Measurements from ENCODE around the gene IGFLR1.

IGFLR1 gene

GRCh38 chr19:35787227-35787799 is 45.1 kb upstream of the IGFLR1 start:
- no peak for TF ChIP-seq CTCF (conservative IDR thresholded peaks at IDR 0.05)
- no peak overlapping the region for H3K27ac ChIP-seq

- no peak overlapping the region for H3K27ac ChIP-seq
- no peak for TF ChIP-seq CTCF (conservative IDR thresholded peaks at IDR 0.05)
These were observed 44.3 kb upstream of the IGFLR1 start for GRCh38 chr19:35786299-35787160.

- TF ChIP-seq CTCF (conservative IDR thresholded peaks at IDR 0.05): no peak
- no peak overlapping the region for H3K27ac ChIP-seq
These were observed 43.0 kb upstream of the IGFLR1 start for GRCh38 chr19:35785339-35785627.

- H3K27ac ChIP-seq: no peak overlapping the region
- no peak for TF ChIP-seq CTCF (conservative IDR thresholded peaks at IDR 0.05)
These were observed 42.5 kb upstream of the IGFLR1 start for GRCh38 chr19:35784503-35785338.

GRCh38 chr19:35783469-35784434 is 41.5 kb upstream of the IGFLR1 start:
- TF ChIP-seq CTCF (conservative IDR thresholded peaks at IDR 0.05): no peak
- H3K27ac ChIP-seq: no peak overlapping the region

GRCh38 chr19:35782589-35782988 is 40.3 kb upstream of the IGFLR1 start:
- TF ChIP-seq CTCF (conservative IDR thresholded peaks at IDR 0.05): no peak
- H3K27ac ChIP-seq: no peak overlapping the region
